ENCODE data around the gene SNX6. TPM values are rescaled to one million over a fixed set of nuclear protein-coding genes. Genes with fewer than 3 reads are reported as not detected.

The SNX6 gene
- total RNA-seq, 1 experiment from 2014 or later, result 73.4 TPM

DNA sequence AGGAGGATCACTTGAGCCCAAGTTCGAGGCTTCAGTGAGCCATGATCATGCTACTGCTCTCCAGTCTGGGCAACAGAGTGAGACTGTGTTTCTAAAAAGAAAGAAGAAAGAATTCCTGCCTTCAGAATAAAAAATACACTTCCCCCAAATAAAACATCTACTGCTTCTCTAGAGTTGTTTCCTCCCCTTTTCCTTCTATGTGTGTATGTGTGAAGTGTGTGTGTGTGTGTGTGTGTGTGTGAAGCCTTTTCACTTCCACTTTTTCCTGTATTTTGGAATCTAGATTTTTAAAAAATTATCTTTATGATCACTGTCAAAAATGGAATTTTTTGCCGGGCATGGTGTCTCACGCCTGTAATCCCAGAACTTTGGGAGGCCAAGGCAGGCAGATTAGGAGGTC lies 12.6 kb upstream of the SNX6 start:
- Histone ChIP-seq H3K9ac (ENCODE audit: low read length) (no peak overlapping the region), H4K20me1 (ENCODE audit: insufficient read depth) (no peaks in the 10 kb centered on the region), H3K4me2 (ENCODE audit: low read length) (no peak overlapping the region), H3K4me3 (replicated peaks in 1 of 2; ENCODE audit: low read depth in 1 of 2, low read length in 2 of 2) (no peak overlapping the region), H3K4me1 (ENCODE audit: control insufficient read depth in 1 of 2, insufficient read depth in 2 of 2, low read length in 2 of 2) (peaks cover 0 to 15% of the 10 kb centered on the region in 2 experiments; a peak in 2 of 4 replicates), H3K79me2 (ENCODE audit: insufficient read depth, low read length) (no peaks in the 10 kb centered on the region), H3K27me3 (ENCODE audit: insufficient read depth, low read length) (no peaks in the 10 kb centered on the region), H3K27ac (ENCODE audit: low read depth, low read length) (no peak overlapping the region), H3K9me2 (ENCODE audit: insufficient read depth) (no peaks in the 10 kb centered on the region), H2AFZ (ENCODE audit: low read depth, low read length, poor library complexity, severe bottlenecking) (no peak overlapping the region), H3K36me3 (ENCODE audit: control insufficient read depth in 1 of 2, insufficient read depth in 2 of 2, low read length in 2 of 2) (no peaks in the 10 kb centered on the region), H3K9me3 (ENCODE audit: control insufficient read depth in 1 of 2, insufficient read depth in 1 of 2, low read depth in 1 of 2, low read length in 2 of 2) (no peaks in the 10 kb centered on the region)
- ChIA-PET RAD21 (ENCODE audit: low non-redundant PET in 1 of 2, low total read pairs in 2 of 2, uncharacterized antibody in 2 of 2, unreplicated experiment in 2 of 2) (no interaction called here), CTCF (no interaction called here), POLR2A (no interaction called here)
- no TSS peak for BruUV-seq (replicated peaks)
- ATAC-seq, result no peak
- DNase-seq (ENCODE audit: low read depth, low spot score), result no peak
- intact Hi-C loops (cut with micrococcal nuclease), result no loop called here
- TF ChIP-seq, protein P1, sequence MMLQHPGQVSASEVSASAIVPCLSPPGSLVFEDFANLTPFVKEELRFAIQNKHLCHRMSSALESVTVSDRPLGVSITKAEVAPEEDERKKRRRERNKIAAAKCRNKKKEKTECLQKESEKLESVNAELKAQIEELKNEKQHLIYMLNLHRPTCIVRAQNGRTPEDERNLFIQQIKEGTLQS (IDR thresholded peaks at IDR 0.05), result no peak
- no peak for TF ChIP-seq EZH2 (IDR thresholded peaks at IDR 0.05)
- no peak for TF ChIP-seq POLR2AphosphoS5 (IDR thresholded peaks at IDR 0.05; ENCODE audit: low read depth, low read length)
- no peak for TF ChIP-seq POLR2A (IDR thresholded peaks at IDR 0.05; ENCODE audit: borderline replicate concordance, extremely low read depth, insufficient read depth, insufficient read length)
- no peak for TF ChIP-seq FOSL1 (IDR thresholded peaks at IDR 0.05; ENCODE audit: low read depth)
- no peak for TF ChIP-seq SRF (IDR thresholded peaks at IDR 0.05; ENCODE audit: low read depth)
- no peak for TF ChIP-seq CEBPB (IDR thresholded peaks at IDR 0.05; ENCODE audit: low read depth)
- no peak for TF ChIP-seq EZH2phosphoT487 (IDR thresholded peaks at IDR 0.05; ENCODE audit: borderline replicate concordance)
- no peak for TF ChIP-seq JUND (IDR thresholded peaks at IDR 0.05)

DNA sequence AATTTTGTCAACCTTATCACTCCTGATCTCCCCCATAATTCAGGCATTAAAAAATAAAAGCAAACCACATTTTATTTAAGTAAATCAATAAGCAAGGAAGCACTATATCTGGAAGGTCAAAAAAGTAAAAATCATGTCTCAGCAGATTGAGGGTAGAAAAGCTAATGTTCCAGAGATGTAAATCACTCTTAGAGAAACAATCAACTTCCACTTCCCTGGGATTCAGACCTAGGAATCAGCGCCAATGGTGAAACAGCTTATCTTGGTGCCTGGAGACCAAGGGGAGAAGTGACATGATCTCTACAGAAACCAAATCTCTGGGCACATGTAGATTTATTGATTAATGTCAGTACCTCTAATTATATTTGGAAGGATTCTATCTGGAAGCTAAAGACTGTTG lies 10.9 kb upstream of the SNX6 start:
- RAD21 ChIA-PET (ENCODE audit: low non-redundant PET in 1 of 2, low total read pairs in 2 of 2, uncharacterized antibody in 2 of 2, unreplicated experiment in 2 of 2), result no interaction called here
- Histone ChIP-seq H3K27me3 (ENCODE audit: insufficient read depth, low read length) (no peaks in the 10 kb centered on the region), H3K4me3 (replicated peaks in 1 of 2; ENCODE audit: low read depth in 1 of 2, low read length in 2 of 2) (no peak overlapping the region), H3K9ac (ENCODE audit: low read length) (no peak overlapping the region), H3K4me2 (ENCODE audit: low read length) (peak overlapping the region; percentile 48), H3K9me2 (ENCODE audit: insufficient read depth) (no peaks in the 10 kb centered on the region), H3K9me3 (ENCODE audit: control insufficient read depth in 1 of 2, insufficient read depth in 1 of 2, low read depth in 1 of 2, low read length in 2 of 2) (no peaks in the 10 kb centered on the region), H4K20me1 (ENCODE audit: insufficient read depth) (no peaks in the 10 kb centered on the region), H3K4me1 (ENCODE audit: control insufficient read depth in 1 of 2, insufficient read depth in 2 of 2, low read length in 2 of 2) (peaks cover 0 to 15% of the 10 kb centered on the region in 2 experiments; a peak in 2 of 4 replicates), H3K36me3 (ENCODE audit: control insufficient read depth in 1 of 2, insufficient read depth in 2 of 2, low read length in 2 of 2) (no peaks in the 10 kb centered on the region), H3K27ac (ENCODE audit: low read depth, low read length) (no peak overlapping the region), H3K79me2 (ENCODE audit: insufficient read depth, low read length) (no peaks in the 10 kb centered on the region), H2AFZ (ENCODE audit: low read depth, low read length, poor library complexity, severe bottlenecking) (peak overlapping the region; percentile 92)
- BruUV-seq (replicated peaks), result no TSS peak
- POLR2A ChIA-PET, result no interaction called here
- DNase-seq (ENCODE audit: low read depth, low spot score) (no peak), ATAC-seq (no peak)
- CTCF ChIA-PET, result interaction anchor here (1.0 to 1.6 kb wide), 2 partner anchors 8 to 125 kb away, joined by 3 read pairs; no protein-coding TSS in a partner anchor
- intact Hi-C loops (cut with micrococcal nuclease), result no loop called here
- TF ChIP-seq EGR1 (IDR thresholded peaks at IDR 0.05; ENCODE audit: low read depth) (no peak), POLR2AphosphoS5 (IDR thresholded peaks at IDR 0.05; ENCODE audit: low read depth, low read length) (no peak), FOSL1 (IDR thresholded peaks at IDR 0.05; ENCODE audit: low read depth) (no peak), SP1 (IDR thresholded peaks at IDR 0.05; ENCODE audit: low read depth) (no peak), ELF1 (IDR thresholded peaks at IDR 0.05; ENCODE audit: borderline replicate concordance, low read depth) (no peak), ZNF274 (IDR thresholded peaks at IDR 0.05; ENCODE audit: low read depth, low read length) (no peak), POLR2A (IDR thresholded peaks at IDR 0.05; ENCODE audit: borderline replicate concordance, extremely low read depth, insufficient read depth, insufficient read length) (no peak), JUND (IDR thresholded peaks at IDR 0.05) (no peak), SIN3A (IDR thresholded peaks at IDR 0.05; ENCODE audit: low read depth) (no peak), RAD21 (IDR thresholded peaks at IDR 0.05; ENCODE audit: low read depth) (no peak), SRF (IDR thresholded peaks at IDR 0.05; ENCODE audit: low read depth) (no peak), EZH2 (IDR thresholded peaks at IDR 0.05) (no peak), ZFX (IDR thresholded peaks at IDR 0.05) (no peak)
- TF ChIP-seq, protein P2, sequence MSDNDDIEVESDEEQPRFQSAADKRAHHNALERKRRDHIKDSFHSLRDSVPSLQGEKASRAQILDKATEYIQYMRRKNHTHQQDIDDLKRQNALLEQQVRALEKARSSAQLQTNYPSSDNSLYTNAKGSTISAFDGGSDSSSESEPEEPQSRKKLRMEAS (IDR thresholded peaks at IDR 0.05), result no peak
- TF ChIP-seq, protein P3, sequence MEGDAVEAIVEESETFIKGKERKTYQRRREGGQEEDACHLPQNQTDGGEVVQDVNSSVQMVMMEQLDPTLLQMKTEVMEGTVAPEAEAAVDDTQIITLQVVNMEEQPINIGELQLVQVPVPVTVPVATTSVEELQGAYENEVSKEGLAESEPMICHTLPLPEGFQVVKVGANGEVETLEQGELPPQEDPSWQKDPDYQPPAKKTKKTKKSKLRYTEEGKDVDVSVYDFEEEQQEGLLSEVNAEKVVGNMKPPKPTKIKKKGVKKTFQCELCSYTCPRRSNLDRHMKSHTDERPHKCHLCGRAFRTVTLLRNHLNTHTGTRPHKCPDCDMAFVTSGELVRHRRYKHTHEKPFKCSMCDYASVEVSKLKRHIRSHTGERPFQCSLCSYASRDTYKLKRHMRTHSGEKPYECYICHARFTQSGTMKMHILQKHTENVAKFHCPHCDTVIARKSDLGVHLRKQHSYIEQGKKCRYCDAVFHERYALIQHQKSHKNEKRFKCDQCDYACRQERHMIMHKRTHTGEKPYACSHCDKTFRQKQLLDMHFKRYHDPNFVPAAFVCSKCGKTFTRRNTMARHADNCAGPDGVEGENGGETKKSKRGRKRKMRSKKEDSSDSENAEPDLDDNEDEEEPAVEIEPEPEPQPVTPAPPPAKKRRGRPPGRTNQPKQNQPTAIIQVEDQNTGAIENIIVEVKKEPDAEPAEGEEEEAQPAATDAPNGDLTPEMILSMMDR (IDR thresholded peaks at IDR 0.05 in 2 of 3, conservative IDR thresholded peaks at IDR 0.05 in 1 of 3; ENCODE audit: borderline replicate concordance in 1 of 3, insufficient read depth in 1 of 3, low read depth in 2 of 3, low read length in 2 of 3), result no peak
- TF ChIP-seq, protein P4, sequence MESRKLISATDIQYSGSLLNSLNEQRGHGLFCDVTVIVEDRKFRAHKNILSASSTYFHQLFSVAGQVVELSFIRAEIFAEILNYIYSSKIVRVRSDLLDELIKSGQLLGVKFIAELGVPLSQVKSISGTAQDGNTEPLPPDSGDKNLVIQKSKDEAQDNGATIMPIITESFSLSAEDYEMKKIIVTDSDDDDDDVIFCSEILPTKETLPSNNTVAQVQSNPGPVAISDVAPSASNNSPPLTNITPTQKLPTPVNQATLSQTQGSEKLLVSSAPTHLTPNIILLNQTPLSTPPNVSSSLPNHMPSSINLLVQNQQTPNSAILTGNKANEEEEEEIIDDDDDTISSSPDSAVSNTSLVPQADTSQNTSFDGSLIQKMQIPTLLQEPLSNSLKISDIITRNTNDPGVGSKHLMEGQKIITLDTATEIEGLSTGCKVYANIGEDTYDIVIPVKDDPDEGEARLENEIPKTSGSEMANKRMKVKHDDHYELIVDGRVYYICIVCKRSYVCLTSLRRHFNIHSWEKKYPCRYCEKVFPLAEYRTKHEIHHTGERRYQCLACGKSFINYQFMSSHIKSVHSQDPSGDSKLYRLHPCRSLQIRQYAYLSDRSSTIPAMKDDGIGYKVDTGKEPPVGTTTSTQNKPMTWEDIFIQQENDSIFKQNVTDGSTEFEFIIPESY (IDR thresholded peaks at IDR 0.05; ENCODE audit: extremely low read depth, insufficient replicate concordance, low read length), result no peak
